Psoas muscle (tissue), 8 donors: ENCODE results near the gene PRPF6. TPM values are rescaled to one million over a fixed set of nuclear protein-coding genes. Genes with fewer than 3 reads are reported as not detected.

Experiments
- ATAC-seq, 4 donors: fragments of 200-7000 bp; cut with Tn5 transposase; one replicate each; pipeline ENCODE4 v1.9.1; 2020; ENCODE audit warnings: moderate library complexity in 3 of 4, mild to moderate bottlenecking in 2 of 4
- DNase-seq, 2 donors: peaks; one replicate each; pipeline ENCODE4 v3.0.0-alpha.2; 2020
- H3K27ac ChIP-seq: fragments of 200-600 bp; one replicate; pipeline ENCODE4 v1.8.0; 2022
- H3K27me3 ChIP-seq, 3 donors: fragments of 200-600 bp in 1 of 3; one replicate each; pipeline versions ENCODE4 v1.6.1 to v1.8.0; 2013 to 2022; ENCODE audit warnings: low read length in 2 of 3, mild to moderate bottlenecking in 2 of 3, moderate library complexity in 1 of 3; ENCODE audit not compliant: insufficient read depth in 3 of 3
- H3K36me3 ChIP-seq, 2 donors: fragments of 200-600 bp in 1 of 2; one replicate each; pipeline versions ENCODE4 v1.6.1 to v1.8.0; 2013 to 2022; ENCODE audit warnings: low read depth in 1 of 2, mild to moderate bottlenecking in 1 of 2, moderate library complexity in 1 of 2; ENCODE audit not compliant: insufficient read depth in 1 of 2
- H3K4me1 ChIP-seq: fragments of 200-600 bp; one replicate; pipeline ENCODE4 v1.8.0; 2022
- H3K4me3 ChIP-seq: fragments of 200-600 bp; one replicate; pipeline ENCODE4 v1.8.0; 2022; ENCODE audit warnings: mild to moderate bottlenecking
- H3K9me3 ChIP-seq: fragments of 200-600 bp; one replicate; pipeline ENCODE4 v1.8.0; 2022
- WGBS, 3 donors: extraction: QIAGEN DNeasy Blood & Tissue Kit; methylation state at CpG; one replicate each; pipeline versions ENCODE4 v1.1.6 to v1.1.7; 2013; 5-methylcytosine and 5-hydroxymethylcytosine counted together
- intact Hi-C, 2 donors: fragments of 100-400 bp; cut with DNase I; formaldehyde crosslinking; loops; one replicate each; pipeline versions ENCODE4 v1.11.0 to v1.14.2; 2022
- polyA plus RNA-seq, 3 donors: library from polyadenylated mRNA; stranded (reverse); fragments of 200-250 nt; gene quantifications; one replicate each; pipeline ENCODE4 v1.2.3, GENCODE V29; 2013
- total RNA-seq, 4 donors: library from RNA; stranded (reverse); fragmentation: NEBNext Ultra II Directional in 2 of 4; extraction: Animal tissue kit (Norgen Biotek cat#: 25700) in 2 of 4; gene quantifications; one replicate each; pipeline versions ENCODE4 v1.2.1 to v1.2.4, GENCODE V29; 2021 to 2023
- TF ChIP-seq, protein P1 (sequence below): fragments of 200-600 bp; IDR thresholded peaks from one replicate; pipeline ENCODE4 v1.8.0; 2022; ENCODE audit warnings: antibody characterized with exemption
- donor health status: healthy with polysubstance abuse.
- donor health status: DM: no; HTN: no; CAD: no; lungs with moderate emphysema.
- donor health status: Bipolar disorder and iron deficiency.
- donor health status: healthy.
- donor health status: DM: yes; HTN: yes; CAD: no.
- donor health status: DM: no; HTN: no; CAD: no.
- donor health status: DM: no; HTN: no; CAD: no.
- donor health status: DM: yes; HTN: yes; CAD: no.

Gene PRPF6
- total and polyA plus RNA-seq, 7 donors = 38.8 to 75.4 (median 56.8) TPM

- WGBS, 3 donors = 70 to 74% (median 73%) methylated on average over 20 of the region's 20 CpGs
- H3K4me1 ChIP-seq = no peaks in the 10 kb centered on the region
- H3K4me3 ChIP-seq = no peak overlapping the region
- intact Hi-C loops = no loop called here
- no peaks in the 10 kb centered on the region for H3K9me3 ChIP-seq
- H3K27ac ChIP-seq = no peak overlapping the region
- H3K27me3 ChIP-seq = no peaks in the 10 kb centered on the region
- peaks cover 0 to 97% of the 10 kb centered on the region in 2 donors for H3K36me3 ChIP-seq
- ATAC-seq (no peak), DNase-seq (no peak)
- TF ChIP-seq, protein P1, sequence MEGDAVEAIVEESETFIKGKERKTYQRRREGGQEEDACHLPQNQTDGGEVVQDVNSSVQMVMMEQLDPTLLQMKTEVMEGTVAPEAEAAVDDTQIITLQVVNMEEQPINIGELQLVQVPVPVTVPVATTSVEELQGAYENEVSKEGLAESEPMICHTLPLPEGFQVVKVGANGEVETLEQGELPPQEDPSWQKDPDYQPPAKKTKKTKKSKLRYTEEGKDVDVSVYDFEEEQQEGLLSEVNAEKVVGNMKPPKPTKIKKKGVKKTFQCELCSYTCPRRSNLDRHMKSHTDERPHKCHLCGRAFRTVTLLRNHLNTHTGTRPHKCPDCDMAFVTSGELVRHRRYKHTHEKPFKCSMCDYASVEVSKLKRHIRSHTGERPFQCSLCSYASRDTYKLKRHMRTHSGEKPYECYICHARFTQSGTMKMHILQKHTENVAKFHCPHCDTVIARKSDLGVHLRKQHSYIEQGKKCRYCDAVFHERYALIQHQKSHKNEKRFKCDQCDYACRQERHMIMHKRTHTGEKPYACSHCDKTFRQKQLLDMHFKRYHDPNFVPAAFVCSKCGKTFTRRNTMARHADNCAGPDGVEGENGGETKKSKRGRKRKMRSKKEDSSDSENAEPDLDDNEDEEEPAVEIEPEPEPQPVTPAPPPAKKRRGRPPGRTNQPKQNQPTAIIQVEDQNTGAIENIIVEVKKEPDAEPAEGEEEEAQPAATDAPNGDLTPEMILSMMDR = no peak
Observed at GRCh38 chr20:64030371-64031134, 49.6 kb downstream of the PRPF6 start.

DNA sequence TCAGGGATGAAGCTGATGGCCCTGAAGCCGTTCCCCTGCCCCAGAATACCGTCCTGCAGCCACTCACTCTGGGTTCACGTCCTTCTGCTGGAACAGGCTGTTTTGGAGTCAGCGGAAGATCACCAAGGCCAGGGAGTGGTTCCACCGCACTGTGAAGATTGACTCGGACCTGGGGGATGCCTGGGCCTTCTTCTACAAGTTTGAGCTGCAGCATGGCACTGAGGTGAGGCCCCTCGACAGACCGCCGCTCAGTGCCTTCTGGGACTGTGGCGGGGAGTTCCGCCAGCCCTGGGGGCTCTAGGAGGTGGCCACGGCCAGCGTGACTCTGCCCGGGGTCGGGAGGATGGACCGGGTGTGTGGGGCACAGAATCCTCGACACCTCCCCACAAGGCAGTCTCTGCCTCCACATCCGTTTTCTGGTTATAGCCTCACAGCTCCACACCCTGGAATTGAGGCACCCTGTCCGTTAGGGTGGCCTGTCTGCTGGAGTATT is 50.9 kb downstream of the PRPF6 start:
- TF ChIP-seq, protein P1 = no peak
- no peak for DNase-seq
- Histone ChIP-seq H3K4me1 (no peaks in the 10 kb centered on the region), H3K27ac (no peak overlapping the region), H3K36me3 (peaks cover 0 to 84% of the 10 kb centered on the region in 2 donors), H3K9me3 (no peaks in the 10 kb centered on the region), H3K27me3 (peaks cover 0 to 6% (median 1%) of the 10 kb centered on the region in 3 donors), H3K4me3 (no peak overlapping the region)
- no peak for ATAC-seq
- intact Hi-C loops = no loop called here
- 88 to 95% (median 91%) methylated on average over 18 to 19 of the region's 19 CpGs for whole genome bisulfite sequencing, 3 donors

- intact Hi-C loops = no loop called here
- peaks cover 3% of the 10 kb centered on the region for H3K4me1 ChIP-seq
- TF ChIP-seq, protein P1 = no peak
- ATAC-seq = no peak
- H3K36me3 ChIP-seq = peaks cover 0 to 73% of the 10 kb centered on the region in 2 donors
- H3K9me3 ChIP-seq = no peaks in the 10 kb centered on the region
- H3K4me3 ChIP-seq = no peak overlapping the region
- no peak overlapping the region for H3K27ac ChIP-seq
- peaks cover 0 to 17% (median 2%) of the 10 kb centered on the region in 3 donors for H3K27me3 ChIP-seq
- 87 to 89% (median 89%) methylated on average over 29 to 31 of the region's 31 CpGs for WGBS, 3 donors
- DNase-seq = no peak
Observed at GRCh38 chr20:64032706-64033624, 52.0 kb downstream of the PRPF6 start.

- WGBS, 3 donors = 55 to 67% (median 57%) methylated on average over 11 of the region's 11 CpGs
- peaks cover 3% of the 10 kb centered on the region for H3K4me1 ChIP-seq
- no peak overlapping the region for H3K27ac ChIP-seq
- DNase-seq (no peak), ATAC-seq (no peak)
- no peak overlapping the region for H3K4me3 ChIP-seq
- H3K9me3 ChIP-seq = no peaks in the 10 kb centered on the region
- H3K36me3 ChIP-seq = peaks cover 0 to 63% of the 10 kb centered on the region in 2 donors
- H3K27me3 ChIP-seq = peaks cover 0 to 28% (median 6%) of the 10 kb centered on the region in 3 donors
- TF ChIP-seq, protein P1 = no peak
- intact Hi-C loops = no loop called here
Observed at GRCh38 chr20:64033981-64034493, 53.1 kb downstream of the PRPF6 start.
